Fibroblast of skin of abdomen (primary cell): ENCODE results near the gene RXFP1.
A peak's percentile ranks its signal among the peaks of the same experiment; 100 is the strongest.
"Not testable (repeated sequence)": the region's sequence is repeated elsewhere in the genome, so short reads cannot be mapped to it uniquely, and the experiment has no call there.

Experiments used
- DNase-seq: peaks from one replicate; pipeline ENCODE4 v3.0.0-alpha.2; 2013

Gene RXFP1

DNA sequence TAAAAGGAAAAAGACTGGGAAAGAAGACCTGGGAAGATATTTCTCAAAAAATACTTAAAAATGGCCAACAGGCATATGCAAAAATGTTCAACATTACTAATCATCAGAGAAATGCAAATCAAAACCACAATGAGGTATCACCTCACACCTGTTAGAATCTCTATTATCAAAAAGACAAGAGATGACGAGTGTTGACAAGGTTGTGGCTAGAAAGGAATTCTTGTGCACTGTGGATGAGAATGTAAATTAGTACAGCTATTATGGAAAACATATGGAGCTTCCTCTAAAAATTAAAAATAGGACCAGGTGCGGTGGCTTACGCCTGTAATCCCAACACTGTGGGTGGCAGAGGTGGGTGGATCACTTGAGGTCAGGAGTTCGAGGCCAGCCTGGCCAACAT, 100.0 kb downstream of the RXFP1 start:
- DNase-seq = no peak

DNA sequence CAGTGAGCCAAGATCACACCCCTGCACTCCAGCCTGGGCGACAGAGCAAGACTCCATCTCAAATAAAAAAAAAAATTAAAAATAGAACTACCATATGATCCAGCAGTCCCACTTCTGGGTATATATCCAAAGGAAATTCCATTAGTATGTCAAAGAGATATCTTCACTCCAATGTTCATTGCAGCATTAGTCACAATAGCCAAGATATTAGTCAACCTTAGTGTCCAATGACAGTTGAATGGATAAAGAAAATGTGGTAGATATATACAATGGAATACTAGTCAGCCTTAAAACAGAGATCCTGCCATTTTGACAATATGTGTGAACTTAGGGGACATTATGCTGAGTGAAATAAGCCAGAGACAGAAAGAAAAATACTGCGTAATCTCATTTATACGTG, 100.6 kb downstream of the RXFP1 start:
- DNase-seq = no peak

DNA sequence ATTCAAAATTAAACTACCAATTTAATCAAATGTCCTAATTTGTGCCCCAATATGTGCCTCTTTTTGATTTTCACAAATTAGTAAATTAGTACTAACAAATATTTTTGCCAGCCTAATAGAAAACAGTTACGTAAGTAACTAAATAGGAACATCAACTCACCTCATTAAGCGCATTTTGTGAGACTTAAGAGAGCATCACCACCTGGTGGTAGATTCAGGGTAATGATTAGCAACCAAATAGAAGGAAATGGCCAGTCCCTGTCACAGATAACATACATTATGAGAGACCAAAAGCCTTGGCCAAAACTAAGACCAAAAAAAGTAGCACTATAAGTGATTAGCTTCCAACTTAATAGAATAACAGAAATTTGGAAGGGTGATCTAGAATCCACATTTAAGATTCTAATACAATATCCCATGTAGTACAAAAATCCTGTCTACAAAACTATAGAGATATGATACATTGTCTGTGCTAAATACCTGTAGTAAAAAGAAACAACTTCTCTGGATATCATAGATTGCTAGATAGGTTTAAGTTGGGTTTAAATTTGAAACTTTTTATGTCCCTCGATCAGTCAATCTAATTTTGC, 103.3 kb downstream of the RXFP1 start:
- DNase-seq = peak; percentile 39

DNA sequence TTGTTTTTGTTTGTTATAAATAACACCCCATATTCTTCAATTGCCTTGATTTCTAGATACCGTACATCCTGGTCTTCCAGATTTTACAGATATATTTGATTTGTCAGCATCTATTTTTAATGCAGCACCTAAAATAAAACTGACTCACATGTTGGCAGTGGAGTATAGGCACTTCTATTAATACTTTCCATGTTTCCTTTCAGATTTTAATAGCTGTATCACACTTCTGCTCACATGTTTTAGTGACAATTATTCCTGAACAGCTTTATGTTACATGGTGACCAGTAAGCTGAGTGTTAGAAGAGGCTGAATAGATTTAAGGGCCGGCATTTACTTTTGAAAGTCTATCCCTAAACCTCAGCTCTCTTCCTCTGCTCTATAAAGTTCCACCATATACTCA, 103.9 kb downstream of the RXFP1 start:
- no peak for DNase-seq

DNA sequence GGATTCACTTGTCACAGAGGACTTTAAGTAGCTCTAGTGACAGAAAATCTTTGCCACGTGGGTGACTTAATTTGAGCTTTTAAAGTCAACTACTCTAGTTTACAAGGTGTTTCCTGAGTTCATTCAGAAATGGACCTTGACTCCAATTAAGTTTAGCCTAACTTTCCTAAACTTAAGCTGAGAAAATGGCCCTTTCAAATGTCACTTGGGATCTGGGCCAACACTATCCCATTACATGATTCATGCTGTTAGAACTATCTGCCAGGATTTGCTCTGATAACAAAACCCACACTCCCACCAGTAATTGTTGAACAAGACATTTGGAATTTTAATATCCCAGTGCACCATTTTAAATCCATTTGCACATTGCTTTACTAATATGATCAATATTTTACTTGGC, 109.2 kb downstream of the RXFP1 start:
- DNase-seq = peak; percentile 29

DNA sequence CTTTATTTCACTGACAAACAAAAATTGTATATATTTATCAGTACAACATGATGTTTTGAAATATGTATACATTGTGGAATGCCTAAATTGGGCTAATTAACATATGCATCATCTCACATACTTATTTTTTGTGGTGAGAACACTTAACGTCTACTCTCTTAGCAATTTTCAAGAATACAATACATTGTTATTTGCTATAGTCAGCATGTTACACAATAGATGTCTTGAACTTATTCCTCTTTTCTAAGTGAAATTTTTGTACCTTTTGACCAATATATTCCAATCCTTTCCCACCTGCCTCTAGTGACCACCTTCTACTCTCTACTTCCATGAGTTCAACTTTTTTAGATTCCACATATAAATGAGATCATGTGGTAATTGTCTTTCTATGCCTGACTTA, 114.9 kb downstream of the RXFP1 start:
- no peak for DNase-seq

DNA sequence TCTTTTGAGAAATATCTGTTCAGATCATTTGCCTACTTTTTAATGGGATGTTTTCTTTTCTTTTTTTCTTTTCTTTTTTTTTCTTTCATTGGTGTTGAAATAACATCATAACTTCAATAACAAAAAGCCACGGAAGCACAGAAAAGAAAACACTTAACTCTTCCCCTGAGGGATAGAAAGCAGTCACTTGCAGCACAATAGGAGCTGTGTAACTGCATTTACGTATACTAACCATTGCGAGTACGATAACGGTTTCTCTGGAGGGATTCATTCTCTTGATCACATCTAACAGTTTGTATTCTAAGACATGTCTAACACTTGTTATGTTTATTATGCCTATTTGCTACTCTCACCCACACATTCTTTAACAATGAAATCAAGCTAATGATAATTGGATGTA, 122.7 kb downstream of the RXFP1 start:
- no peak for DNase-seq

DNA sequence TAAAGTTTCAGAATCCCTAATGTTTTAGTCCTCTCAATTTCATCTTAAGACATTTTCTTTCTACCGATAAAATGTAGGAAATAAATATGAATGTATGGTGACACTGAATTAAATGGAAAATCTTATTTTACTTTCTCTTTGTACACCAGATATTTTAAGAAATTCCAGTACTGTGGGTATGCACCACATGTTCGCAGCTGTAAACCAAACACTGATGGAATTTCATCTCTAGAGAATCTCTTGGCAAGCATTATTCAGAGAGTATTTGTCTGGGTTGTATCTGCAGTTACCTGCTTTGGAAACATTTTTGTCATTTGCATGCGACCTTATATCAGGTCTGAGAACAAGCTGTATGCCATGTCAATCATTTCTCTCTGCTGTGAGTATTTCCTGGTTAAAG, 123.1 kb downstream of the RXFP1 start:
- no peak for DNase-seq

DNA sequence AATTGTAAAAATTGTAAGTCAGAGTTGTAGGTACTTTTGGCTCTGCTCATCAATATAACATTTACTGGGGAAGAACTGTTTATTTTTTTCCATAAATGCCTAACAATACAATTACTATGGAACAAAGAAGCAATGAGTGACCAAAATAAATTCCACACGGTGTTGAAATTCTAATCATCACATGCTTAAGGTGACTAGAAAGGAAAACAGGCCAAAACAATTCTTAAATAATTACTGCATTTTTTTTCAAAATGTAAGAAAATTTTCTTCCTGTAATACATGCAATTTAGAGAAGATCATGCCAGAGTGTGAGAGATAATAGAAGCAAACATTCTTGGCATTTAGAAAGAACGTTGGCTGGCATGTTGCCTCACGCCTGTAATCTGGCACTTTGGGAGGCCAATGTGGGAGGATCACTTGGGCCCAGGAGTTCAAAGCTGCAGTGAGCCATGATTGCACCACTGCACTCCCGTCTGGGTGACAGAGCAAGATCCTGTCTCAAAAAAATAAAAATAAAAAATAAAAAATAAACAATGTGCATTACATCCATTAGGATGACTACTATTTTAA, 127.5 kb downstream of the RXFP1 start:
- DNase-seq = no peak

DNA sequence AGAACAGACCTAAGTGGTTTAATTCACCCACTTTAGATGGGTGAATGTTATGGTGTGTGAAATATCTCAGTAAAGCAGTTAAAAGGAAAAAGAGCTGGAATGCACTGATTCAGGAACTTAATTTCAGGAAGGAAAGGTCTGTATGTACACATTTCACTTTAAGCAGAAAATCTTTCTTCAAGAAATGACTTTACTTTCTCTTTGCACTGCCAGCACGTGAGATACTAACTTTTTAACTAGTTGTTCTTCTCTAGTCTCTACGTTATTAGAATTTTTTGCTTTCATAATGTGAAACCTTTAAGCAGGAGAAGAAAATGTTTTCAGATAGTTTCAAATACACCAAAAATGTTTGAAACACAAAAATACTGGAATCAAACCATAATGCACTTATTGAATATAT, 131.2 kb downstream of the RXFP1 start:
- DNase-seq = no peak

DNA sequence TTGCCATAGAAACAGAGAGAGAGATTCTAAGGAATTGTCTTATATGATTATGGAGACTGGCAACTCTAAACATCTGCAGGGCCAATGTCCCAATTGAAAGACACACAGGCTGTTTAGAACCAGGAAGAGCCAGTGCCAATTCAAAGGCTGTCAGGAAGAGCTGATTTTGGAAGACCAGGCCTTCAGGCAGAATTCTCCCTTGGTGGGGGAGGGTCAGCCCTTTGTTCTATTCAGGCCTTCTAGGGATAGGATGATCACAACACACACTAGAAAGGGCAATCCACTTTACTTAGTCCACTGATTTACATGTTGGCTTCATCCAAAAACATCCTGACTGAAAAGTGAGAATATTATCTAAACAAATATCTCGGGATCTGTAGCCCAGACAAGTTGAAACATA, 134.8 kb downstream of the RXFP1 start:
- no peak for DNase-seq

DNA sequence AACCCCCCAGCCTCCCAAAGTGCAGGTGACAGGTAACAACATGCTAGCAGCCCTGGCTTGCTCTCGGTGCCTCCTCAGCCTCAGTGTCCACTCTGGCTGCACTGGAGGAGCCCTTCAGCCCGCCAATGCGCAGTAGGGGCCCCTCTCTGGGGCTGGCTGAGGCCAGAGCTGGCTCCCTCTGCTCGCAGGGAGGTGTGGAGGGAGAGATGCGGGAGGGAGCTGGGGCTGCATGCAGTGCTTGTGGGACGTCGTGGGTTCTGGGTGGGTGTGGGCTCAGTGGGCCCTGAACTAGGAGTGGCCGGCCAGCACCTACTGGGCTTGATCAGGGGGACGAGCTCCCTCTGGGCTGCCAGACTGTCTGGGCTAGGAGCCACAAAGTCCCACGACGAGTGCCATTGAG, 135.6 kb downstream of the RXFP1 start:
- no peak for DNase-seq

DNA sequence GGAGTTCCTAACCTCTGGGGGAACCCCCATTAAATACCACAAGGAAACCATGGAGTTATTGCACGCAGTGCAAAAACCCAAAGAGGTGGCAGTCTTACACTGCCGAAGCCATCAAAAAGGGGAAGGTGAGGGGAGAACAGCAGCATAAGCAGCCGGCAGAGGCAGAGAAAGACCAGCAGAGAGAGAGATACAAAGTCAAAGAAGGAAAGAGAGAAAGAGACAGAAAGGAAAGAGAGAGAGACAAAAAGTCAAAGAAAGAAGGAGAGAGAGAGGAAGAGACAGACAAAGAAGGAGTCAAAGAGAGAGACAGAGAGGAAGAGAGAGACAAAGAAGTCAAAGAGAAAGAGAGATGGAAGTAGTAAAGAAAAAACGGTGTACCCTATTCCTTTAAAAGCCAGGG, 141.6 kb downstream of the RXFP1 start:
- DNase-seq = not testable (repeated sequence)

DNA sequence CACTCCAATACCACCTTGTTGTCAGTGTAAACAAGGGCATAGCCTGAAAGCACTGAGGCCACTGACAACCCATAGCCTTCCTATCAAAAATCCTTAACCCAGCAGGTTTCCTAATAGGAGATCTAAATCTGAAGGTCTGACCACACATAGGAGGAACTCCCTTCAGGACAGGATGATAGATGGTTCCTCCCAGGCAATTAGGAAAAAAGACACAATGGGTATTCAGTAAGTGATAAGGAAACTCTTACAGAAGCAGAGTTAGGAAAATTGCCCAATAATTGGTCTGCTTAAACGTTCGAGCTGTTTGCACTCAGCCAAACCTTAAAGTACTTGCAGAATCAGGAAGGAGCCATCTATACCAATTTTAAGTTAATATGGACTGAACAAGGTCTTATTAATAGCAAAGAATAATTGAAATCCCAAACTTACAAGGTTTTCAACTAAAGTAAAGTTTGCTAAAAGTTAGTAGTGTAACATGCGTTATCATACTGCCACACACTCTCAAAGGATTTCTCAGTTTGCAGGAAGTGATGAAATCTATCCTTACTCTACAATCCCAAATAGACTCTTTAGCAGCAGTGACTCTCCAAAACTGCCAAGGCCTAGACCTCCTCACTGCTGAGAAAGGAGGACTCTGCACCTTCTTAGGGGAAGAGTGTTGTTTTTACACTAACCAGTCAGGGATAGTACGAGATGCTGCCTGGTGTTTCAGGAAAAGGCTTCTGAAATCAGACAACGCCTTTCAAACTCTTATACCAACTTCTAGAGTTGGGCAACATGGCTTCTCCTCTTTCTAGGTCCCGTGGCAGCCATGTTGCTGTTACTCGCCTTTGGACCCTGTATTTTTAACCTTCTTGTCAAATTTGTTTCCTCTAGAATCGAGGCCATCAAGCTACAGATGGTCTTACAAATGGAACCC, 142.3 kb downstream of the RXFP1 start:
- not testable (repeated sequence) for DNase-seq

DNA sequence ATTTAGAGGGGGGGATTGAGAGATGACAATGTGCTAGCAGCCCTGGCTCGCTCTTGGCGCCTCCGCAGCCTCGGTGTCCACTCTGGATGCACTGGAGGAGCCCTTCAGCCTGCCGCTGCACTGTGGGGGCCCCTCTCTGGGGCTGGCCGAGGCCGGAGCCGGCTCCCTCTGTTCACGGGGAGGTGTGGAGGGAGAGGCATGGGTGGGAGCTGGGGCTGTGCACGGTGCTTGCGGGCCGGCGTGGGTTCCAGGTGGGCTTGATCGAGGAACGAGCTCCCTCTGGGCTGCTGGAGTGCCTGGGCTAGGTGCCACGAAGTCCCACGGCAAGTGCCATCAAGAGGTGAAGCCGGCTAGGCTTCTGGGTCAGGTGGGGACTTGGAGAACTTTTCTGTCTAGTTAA, 143.1 kb downstream of the RXFP1 start:
- DNase-seq = no peak

DNA sequence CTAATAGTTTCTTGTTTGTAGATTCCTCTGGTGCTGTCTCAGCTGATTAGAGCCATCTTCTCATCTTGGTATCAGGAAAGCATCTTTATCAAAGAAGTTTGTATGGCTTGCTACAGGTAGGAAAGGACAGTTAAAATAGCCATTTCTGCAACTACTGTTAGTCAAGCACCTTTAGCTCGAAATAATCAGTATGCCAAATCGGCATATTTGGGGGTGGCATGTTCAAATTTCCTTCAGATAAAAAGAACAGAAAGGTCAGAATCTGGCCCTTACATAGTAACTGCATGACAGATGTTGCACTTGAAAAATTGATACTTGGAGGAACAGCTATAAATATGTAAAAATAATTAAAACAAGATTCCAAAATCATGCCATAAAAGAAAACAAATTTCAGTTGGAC, 145.2 kb downstream of the RXFP1 start:
- no peak for DNase-seq

DNA sequence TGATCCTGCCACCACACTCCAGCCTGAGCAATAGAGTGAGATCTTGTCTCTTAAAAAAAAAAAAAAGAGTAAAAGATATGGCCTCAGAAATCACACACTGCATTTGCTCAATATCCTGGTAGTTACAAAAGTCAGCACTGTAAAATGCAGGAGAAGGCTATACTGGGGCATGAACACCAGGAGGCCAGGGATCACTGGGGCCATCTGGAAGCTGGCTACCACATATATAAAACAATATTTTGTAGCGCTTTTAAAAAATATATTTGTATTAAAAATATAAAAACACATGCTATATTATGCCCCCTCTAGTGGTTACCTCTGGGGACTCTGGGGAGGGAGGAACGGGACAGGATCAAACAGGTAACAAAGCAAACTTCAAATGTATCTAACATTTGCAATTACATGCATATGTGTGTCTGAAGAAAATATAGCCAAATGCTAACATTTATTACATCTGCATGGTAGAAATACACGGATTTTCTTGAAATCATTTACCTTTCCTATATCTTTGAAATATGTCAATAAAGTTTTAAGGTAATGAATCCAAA, 146.0 kb downstream of the RXFP1 start:
- DNase-seq = no peak

DNA sequence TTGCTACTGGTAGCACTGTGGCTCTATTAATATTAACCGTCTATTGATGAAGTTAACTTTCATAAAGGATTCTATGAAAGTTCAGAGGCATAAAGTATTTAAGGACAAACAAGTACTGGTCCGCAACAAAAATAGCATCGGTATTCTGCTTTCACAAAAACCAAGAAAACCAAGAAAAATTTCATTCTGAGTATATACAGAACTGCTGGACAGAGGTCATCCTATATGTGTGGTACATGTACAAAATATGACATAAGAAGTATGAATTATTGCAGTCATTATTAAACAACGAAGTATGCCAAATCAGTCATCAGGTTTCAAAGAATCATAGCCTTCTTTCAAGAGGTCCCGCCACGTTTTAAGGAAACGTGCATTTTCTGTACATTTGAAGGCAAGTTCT, 147.6 kb downstream of the RXFP1 start:
- DNase-seq = no peak

DNA sequence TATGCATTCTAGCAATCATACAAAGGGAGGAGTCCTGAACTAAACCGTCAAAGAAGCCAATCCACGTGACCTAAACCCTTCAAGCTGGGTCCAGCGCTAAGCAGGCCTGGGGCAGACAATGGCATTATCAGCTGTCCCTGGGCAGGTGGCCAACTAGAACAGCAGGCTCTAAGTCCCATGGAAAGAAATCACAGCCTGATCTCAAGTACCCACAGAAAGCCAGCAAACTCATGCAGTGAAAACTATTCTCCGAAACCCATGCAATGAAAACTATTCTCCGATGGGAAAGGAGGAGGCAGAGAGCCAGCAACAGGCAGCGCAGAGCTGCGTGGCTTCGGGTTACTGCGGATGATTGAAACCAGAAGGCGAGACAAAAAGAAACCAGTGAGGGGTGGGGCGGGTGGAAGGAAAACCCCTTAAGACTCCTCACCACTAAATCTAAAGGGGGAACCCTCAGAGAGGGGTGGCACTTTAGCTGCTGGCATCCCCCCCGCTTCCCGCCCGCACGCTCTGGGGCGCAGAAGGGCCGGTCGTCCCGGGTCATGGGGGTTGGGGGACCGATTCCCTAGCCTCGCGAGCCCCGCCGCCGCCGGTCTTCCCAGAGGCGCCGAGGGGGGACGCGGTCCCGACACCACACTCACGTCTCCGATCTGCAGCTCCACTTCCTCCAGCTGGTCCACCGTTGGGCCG, 149.4 kb downstream of the RXFP1 start:
- peak; percentile 81 for DNase-seq

DNA sequence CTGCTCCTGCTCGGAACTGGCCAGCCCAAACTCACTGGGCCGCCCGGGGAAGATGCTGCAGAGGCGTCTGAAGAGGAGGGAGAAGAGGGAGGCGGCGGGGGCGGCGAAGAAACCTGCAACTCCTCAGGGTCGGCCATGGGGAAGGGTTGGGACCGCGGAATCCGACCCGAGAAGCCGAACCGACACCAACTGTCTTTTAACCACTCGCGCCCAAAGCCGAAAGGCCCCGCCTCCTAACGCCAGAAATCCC, 149.9 kb downstream of the RXFP1 start, which contains the start of gene C4orf46:
Gene C4orf46, minus strand, starts transcription at position 223 of the 250 bp plus-strand sequence. Its CDS starts 86 bp downstream, at position 137.
- DNase-seq = no peak

DNA sequence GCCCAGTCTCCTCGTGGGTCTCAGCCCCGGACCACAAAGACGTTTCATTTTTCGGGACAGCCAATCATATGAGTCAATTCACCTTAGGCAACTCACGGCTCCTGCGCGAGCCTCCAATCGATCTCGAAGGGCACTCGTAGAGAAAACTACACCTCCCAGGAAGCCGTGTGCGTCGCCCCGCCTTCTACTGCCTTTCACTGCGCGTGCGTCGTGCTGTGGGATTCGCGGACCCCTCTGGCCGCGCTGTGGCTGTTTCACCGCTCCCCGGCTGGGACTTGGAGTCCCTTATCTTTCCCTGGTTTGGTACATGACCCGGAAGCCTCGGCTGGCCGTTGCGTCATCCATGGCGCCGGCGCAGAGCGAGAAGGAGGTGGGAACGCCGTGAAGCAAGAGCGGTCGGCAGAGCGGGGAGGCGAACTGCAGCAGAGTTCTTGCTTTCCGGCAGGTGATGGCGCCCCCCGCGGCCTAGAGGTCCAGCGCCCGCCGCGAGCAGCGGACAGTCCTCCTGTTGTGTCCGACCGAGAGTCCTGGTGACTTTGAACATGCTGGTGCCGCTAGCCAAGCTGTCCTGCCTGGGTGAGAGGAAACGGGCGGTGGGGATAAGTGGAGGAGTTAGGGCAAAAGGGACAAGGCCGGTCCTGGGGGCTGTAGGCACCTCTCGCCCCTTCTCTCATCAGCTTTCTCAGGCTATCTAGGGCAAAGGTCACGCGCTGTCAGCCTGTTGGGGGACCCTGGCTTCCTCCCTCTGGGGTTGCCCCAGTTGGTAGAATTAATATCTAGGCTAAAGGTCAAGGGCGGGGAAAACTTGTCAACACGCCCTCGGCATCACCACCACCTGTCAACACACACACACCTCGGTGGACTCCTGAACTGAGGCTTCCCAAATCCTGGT, 150.5 kb downstream of the RXFP1 start, which contains the start of gene ETFDH:
Gene ETFDH, plus strand, starts transcription at position 382 of the 892 bp plus-strand sequence. Its CDS starts 161 bp downstream, at position 543.
- peak; percentile 100 for DNase-seq

DNA sequence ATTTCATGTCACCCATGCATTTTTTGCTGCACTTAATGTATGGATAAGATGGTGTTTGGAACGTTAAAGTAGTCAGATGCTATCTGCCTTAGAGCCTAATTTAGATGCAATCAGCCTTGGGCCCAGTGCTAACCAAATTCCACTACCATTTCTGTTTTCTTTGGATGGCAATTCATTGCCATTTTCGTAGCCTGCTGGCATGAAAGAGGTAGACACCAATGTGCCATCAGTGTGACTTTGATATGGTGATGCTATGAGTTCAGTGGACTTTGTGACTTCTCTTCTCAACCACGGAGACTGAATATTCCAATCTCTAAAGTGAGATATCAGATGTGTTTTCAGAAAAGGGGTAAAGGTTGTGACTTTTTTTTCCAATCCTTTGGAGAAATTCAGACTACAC, 152.0 kb downstream of the RXFP1 start:
- DNase-seq = no peak
